ENCODE measurements around the gene GGT1.

DNA sequence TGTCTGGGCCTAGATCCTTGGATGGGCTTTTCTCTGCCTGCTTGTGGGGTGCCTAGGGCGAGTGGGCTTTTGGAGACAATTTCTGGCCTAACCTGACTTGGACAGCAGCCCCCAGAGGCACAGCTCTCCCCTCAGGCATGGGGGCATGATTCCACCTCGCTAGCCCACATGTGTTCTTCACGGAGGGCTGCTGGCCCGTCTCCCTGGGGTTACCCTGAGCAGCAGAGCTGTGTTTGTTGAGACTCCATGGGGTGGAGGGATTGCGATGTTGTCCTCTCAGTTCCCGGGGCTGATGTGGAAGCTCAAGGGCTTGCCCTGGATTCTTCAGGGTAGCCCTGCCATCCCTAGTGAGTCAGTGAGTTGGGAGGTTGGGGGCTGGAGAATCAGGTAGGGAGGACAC lies 7.8 kb upstream of the GGT1 start:
- TF ChIP-seq GATA3 (IDR thresholded peaks at IDR 0.05; ENCODE audit: low read depth, low read length): no peak
- no peak for TF ChIP-seq GATA2 (IDR thresholded peaks at IDR 0.05; ENCODE audit: low read depth, low read length)

All from SH-SY5Y (cell line).